ENCODE data around the gene PRR5L. TPM values are rescaled to one million over a fixed set of nuclear protein-coding genes. Genes with fewer than 3 reads are reported as not detected.
"Not testable (repeated sequence)": the region's sequence is repeated elsewhere in the genome, so short reads cannot be mapped to it uniquely, and the experiment has no call there.

PRR5L gene
- total and polyA plus RNA-seq, 2 experiments from 2014 or later: 3.1 to 8.9 TPM

DNA sequence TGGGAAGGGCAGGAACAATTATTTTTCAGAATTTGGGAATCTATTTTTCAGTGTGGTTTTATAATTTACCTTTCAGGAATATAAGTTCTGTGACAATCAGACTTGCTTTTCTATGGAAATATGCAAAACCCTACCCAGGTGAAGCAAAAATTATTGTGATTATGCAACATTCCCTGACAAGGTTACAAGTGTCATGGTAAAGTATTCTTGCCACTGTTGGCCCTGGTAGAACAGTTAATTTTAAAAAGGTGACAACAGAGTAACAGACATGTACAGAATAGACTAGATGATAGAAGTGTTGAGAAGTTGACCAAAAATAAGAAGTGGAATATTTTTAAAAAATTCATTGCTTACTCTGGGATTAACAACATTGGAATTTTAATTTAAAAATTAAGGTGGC lies 184.7 kb downstream of the PRR5L start (continued):
- no peak for TF ChIP-seq ZNF462 (CRISPR knock-in tag; IDR thresholded peaks at IDR 0.05)
- TF ChIP-seq, protein P1, sequence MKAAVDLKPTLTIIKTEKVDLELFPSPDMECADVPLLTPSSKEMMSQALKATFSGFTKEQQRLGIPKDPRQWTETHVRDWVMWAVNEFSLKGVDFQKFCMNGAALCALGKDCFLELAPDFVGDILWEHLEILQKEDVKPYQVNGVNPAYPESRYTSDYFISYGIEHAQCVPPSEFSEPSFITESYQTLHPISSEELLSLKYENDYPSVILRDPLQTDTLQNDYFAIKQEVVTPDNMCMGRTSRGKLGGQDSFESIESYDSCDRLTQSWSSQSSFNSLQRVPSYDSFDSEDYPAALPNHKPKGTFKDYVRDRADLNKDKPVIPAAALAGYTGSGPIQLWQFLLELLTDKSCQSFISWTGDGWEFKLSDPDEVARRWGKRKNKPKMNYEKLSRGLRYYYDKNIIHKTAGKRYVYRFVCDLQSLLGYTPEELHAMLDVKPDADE (IDR thresholded peaks at IDR 0.05): no peak

- not testable (repeated sequence) for DNase-seq (ENCODE audit: low spot score); H3K4me3 ChIP-seq; H3K9me2 ChIP-seq (ENCODE audit: insufficient read depth); H3K27me3 ChIP-seq (ENCODE audit: insufficient read depth); H3F3A ChIP-seq (replicated peaks; ENCODE audit: low read depth); H3K4me3 Mint-ChIP-seq; H4K20me1 ChIP-seq (replicated peaks; ENCODE audit: insufficient read depth); H3K4me1 Mint-ChIP-seq; H3K9me3 Mint-ChIP-seq; H3K27me3 Mint-ChIP-seq (ENCODE audit: insufficient read depth, low read depth, poor library complexity); H3K36me3 ChIP-seq (ENCODE audit: insufficient read depth); H3K27ac ChIP-seq (ENCODE audit: low read depth); H3K4me2 ChIP-seq; H3K4me1 ChIP-seq (ENCODE audit: insufficient read depth); H3K27ac Mint-ChIP-seq; H2AFZ ChIP-seq; ATAC-seq; H3K36me3 Mint-ChIP-seq (ENCODE audit: low read depth); H3K79me2 ChIP-seq (replicated peaks; ENCODE audit: insufficient read depth)
Measured at GRCh38 chr11:36483042-36483441, 187.0 kb downstream of the PRR5L start.

Data from GM23338 (cell line).